HEK293 (cell line): Measurements from ENCODE around the gene PPP4R2.

ENCODE experiments used
- CTCF ChIA-PET: fragments of 350-600 bp; formaldehyde crosslinking; extraction: SDS; loops from one replicate; lab custom pipeline; 2021; ENCODE audit warnings: antibody characterized with exemption; lab: Yijun Ruan, JAX
- POLR2A ChIA-PET: fragments of 300-600 bp; formaldehyde crosslinking; extraction: SDS; loops from one replicate; lab custom pipeline; 2020; ENCODE audit warnings: antibody characterized with exemption, inconsistent platforms; lab: Yijun Ruan, JAX
- H3K27ac ChIP-seq: fragments of 200-500 bp; sonication (Bioruptor generic); 2 replicates; pipeline ENCODE4 v1.5.1; 2014; ENCODE audit warnings: low read depth, low read length, control low read depth, inconsistent platforms; ENCODE audit errors: extremely low read depth
- H3K36me3 ChIP-seq, 2 experiments: fragments of 200-500 bp in 1 of 2; sonication (Bioruptor generic) in 1 of 2; 1 replicate in 1 of 2; 2 replicates in 1 of 2; pipeline ENCODE4 v1.5.1; 2014 to 2017; ENCODE audit warnings: inconsistent platforms in 2 of 2, low read length in 2 of 2; ENCODE audit not compliant: control insufficient read depth in 2 of 2, insufficient read depth in 1 of 2
- H3K4me1 ChIP-seq: fragments of 200-500 bp; sonication (Bioruptor generic); 2 replicates; pipeline ENCODE4 v1.5.1; 2014; ENCODE audit warnings: mild to moderate bottlenecking, low read length, inconsistent platforms; ENCODE audit not compliant: control insufficient read depth, insufficient read depth
- H3K4me3 ChIP-seq: 2 replicates; pipeline ENCODE4 v1.5.1; 2011; ENCODE audit warnings: low read depth, mild to moderate bottlenecking, control low read depth, low read length, moderate library complexity
- H3K9me3 ChIP-seq: fragments of 200-500 bp; sonication (Bioruptor generic); 2 replicates; pipeline ENCODE4 v1.5.1; 2014; ENCODE audit warnings: low read depth, low read length, inconsistent platforms; ENCODE audit not compliant: control insufficient read depth, insufficient read depth
- PRDM6 ChIP-seq: fragments of 450-650 bp; formaldehyde crosslinking; IDR thresholded peaks from 2 replicates; pipeline ENCODE4 v1.5.1; 2017; ENCODE audit warnings: missing biosample characterization, missing genetic modification characterization
- SETDB1 ChIP-seq: IDR thresholded peaks from one replicate; pipeline ENCODE4 v1.6.1; 2017; ENCODE audit warnings: mild to moderate bottlenecking, low read length, moderate library complexity, mixed read lengths; ENCODE audit not compliant: insufficient read length
- SP7 ChIP-seq: fragments of 450-650 bp; formaldehyde crosslinking; IDR thresholded peaks from 2 replicates; pipeline ENCODE4 v1.5.1; 2016; ENCODE audit warnings: missing biosample characterization, missing genetic modification characterization
- ZIC2 ChIP-seq: fragments of 450-650 bp; formaldehyde crosslinking; IDR thresholded peaks from 2 replicates; pipeline ENCODE4 v1.5.1; 2016; ENCODE audit warnings: missing biosample characterization, missing genetic modification characterization
- ZNF221 ChIP-seq: fragments of 450-650 bp; formaldehyde crosslinking; IDR thresholded peaks from 2 replicates; pipeline ENCODE4 v1.5.1; 2017; ENCODE audit warnings: missing biosample characterization, missing genetic modification characterization, borderline replicate concordance
- ZNF548 ChIP-seq: fragments of 450-650 bp; formaldehyde crosslinking; IDR thresholded peaks from 2 replicates; pipeline ENCODE4 v1.5.1; 2016; ENCODE audit warnings: missing biosample characterization, missing genetic modification characterization
- ZNF621 ChIP-seq: fragments of 450-650 bp; formaldehyde crosslinking; IDR thresholded peaks from 2 replicates; pipeline ENCODE4 v1.5.1; 2017; ENCODE audit warnings: missing biosample characterization, missing genetic modification characterization
- ZNF660 ChIP-seq: fragments of 450-650 bp; IDR thresholded peaks from 2 replicates; pipeline ENCODE4 v1.5.1; 2018; ENCODE audit warnings: missing biosample characterization, mild to moderate bottlenecking, missing genetic modification characterization
- ZSCAN30 ChIP-seq: fragments of 450-650 bp; IDR thresholded peaks from 2 replicates; pipeline ENCODE4 v1.5.1; 2018; ENCODE audit warnings: missing biosample characterization, mild to moderate bottlenecking, missing genetic modification characterization, moderate library complexity
- TF ChIP-seq, protein P1 (sequence below): fragments of 450-650 bp; formaldehyde crosslinking; conservative IDR thresholded peaks from 2 replicates; pipeline ENCODE4 v1.5.1; 2016; ENCODE audit warnings: low read depth, missing biosample characterization, missing genetic modification characterization
- TF ChIP-seq, protein P2 (sequence below): fragments of 450-650 bp; formaldehyde crosslinking; IDR thresholded peaks from 2 replicates; pipeline ENCODE4 v1.5.1; 2017; ENCODE audit warnings: missing biosample characterization, mild to moderate bottlenecking, missing genetic modification characterization, moderate library complexity

PPP4R2 gene

DNA sequence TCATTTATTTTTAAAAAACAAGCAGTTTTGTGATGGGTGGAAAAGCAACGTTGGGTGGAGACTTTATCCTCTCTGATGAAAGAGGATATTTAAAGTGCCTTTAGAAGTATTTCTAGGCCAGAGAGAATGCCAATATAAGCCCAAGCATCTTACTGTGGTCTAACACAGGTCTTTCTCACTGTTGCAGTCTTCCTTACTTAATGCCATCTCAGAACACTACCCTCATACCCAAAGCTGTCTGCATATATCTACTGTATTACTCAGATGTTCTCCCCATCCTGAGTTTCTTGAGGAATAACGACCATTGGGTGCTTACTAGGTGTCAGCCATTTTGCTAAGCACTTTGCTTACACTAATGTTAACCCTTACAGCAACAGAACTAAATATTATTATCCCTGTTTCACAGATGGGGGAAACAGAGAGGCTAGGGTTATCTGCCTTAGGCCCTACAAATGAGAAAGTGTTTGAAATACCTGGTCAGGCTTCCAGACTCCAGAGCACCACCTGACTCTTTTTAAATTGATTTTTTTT lies 35.0 kb downstream of the PPP4R2 start (continued):
- TF ChIP-seq ZNF548 (tag by site-specific recombination) (no peak), ZNF660 (tag by site-specific recombination) (no peak)

GRCh38 chr3:73036694-73037591 lies 40.3 kb downstream of the PPP4R2 start:
- POLR2A ChIA-PET, result no interaction called here
- Histone ChIP-seq H3K4me3 (no peak overlapping the region), H3K9me3 (no peaks in the 10 kb centered on the region)
- TF ChIP-seq SP7, result peak; percentile 13; the same call in 1 of the 2 replicates
- TF ChIP-seq ZIC2 (tag by site-specific recombination), result 0 out of 2 replicates have a peak, but pooled peaks have one; percentile 9
- TF ChIP-seq ZSCAN30 (tag by site-specific recombination), result peak; percentile 42; the same call in 1 of the 2 replicates
- TF ChIP-seq SETDB1, result no peak
- TF ChIP-seq, all 188 proteins: peak for 3
- CTCF ChIA-PET, result interaction anchor here (0.6 kb wide), 2 partner anchors 547 to 1172 kb away, joined by 3 read pairs; no protein-coding TSS in a partner anchor
- Histone ChIP-seq H3K27ac (no peak overlapping the region), H3K36me3 (no peaks in the 10 kb centered on the region), H3K4me1 (peaks cover 20% of the 10 kb centered on the region)

DNA sequence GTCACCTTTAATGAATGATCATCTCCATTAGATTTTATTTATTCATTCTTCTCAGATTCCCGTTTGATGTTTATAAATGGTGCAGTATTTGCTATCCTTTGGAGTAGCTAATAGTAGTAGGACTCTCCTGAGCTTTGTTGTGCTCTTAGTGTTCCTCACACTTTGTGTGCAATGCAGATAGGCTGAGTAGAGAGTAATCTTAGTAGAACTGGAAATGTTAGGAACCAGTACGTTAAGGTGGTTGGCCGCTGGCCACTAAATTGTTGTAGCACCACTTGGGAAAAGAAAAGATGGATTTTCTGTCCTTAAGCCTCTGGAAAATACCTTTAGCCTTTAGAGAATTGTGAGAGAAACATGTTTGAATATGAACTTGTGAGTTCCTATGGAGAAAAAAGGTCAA lies 44.9 kb downstream of the PPP4R2 start:
- TF ChIP-seq, protein P1, sequence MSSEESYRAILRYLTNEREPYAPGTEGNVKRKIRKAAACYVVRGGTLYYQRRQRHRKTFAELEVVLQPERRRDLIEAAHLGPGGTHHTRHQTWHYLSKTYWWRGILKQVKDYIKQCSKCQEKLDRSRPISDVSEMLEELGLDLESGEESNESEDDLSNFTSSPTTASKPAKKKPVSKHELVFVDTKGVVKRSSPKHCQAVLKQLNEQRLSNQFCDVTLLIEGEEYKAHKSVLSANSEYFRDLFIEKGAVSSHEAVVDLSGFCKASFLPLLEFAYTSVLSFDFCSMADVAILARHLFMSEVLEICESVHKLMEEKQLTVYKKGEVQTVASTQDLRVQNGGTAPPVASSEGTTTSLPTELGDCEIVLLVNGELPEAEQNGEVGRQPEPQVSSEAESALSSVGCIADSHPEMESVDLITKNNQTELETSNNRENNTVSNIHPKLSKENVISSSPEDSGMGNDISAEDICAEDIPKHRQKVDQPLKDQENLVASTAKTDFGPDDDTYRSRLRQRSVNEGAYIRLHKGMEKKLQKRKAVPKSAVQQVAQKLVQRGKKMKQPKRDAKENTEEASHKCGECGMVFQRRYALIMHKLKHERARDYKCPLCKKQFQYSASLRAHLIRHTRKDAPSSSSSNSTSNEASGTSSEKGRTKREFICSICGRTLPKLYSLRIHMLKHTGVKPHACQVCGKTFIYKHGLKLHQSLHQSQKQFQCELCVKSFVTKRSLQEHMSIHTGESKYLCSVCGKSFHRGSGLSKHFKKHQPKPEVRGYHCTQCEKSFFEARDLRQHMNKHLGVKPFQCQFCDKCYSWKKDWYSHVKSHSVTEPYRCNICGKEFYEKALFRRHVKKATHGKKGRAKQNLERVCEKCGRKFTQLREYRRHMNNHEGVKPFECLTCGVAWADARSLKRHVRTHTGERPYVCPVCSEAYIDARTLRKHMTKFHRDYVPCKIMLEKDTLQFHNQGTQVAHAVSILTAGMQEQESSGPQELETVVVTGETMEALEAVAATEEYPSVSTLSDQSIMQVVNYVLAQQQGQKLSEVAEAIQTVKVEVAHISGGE (tag by site-specific recombination), result no peak
- TF ChIP-seq ZNF548 (tag by site-specific recombination) (no peak), ZNF221 (tag by site-specific recombination) (no peak), PRDM6 (tag by site-specific recombination) (0 out of 2 replicates have a peak, but pooled peaks have one; percentile 21)
- TF ChIP-seq, protein P2, sequence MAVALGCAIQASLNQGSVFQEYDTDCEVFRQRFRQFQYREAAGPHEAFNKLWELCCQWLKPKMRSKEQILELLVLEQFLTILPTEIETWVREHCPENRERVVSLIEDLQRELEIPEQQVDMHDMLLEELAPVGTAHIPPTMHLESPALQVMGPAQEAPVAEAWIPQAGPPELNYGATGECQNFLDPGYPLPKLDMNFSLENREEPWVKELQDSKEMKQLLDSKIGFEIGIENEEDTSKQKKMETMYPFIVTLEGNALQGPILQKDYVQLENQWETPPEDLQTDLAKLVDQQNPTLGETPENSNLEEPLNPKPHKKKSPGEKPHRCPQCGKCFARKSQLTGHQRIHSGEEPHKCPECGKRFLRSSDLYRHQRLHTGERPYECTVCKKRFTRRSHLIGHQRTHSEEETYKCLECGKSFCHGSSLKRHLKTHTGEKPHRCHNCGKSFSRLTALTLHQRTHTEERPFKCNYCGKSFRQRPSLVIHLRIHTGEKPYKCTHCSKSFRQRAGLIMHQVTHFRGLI (tag by site-specific recombination), result peak; percentile 96
- no peaks in the 10 kb centered on the region for H3K9me3 ChIP-seq
- no peak overlapping the region for H3K27ac ChIP-seq
- ChIA-PET CTCF (no interaction called here), POLR2A (no interaction called here)
- no peaks in the 10 kb centered on the region for H3K36me3 ChIP-seq
- no peak overlapping the region for H3K4me3 ChIP-seq
- H3K4me1 ChIP-seq, result peaks cover 20% of the 10 kb centered on the region

- Histone ChIP-seq H3K4me1 (peaks cover 8% of the 10 kb centered on the region), H3K36me3 (peaks cover 0 to 7% of the 10 kb centered on the region in 2 experiments; a peak in 2 of 3 replicates), H3K9me3 (no peaks in the 10 kb centered on the region), H3K27ac (no peak overlapping the region), H3K4me3 (no peak overlapping the region)
- POLR2A ChIA-PET, result no interaction called here
- CTCF ChIA-PET, result interaction anchor here (1.0 kb wide), 1 partner anchor 13 kb away, joined by 3 read pairs; no protein-coding TSS in a partner anchor
- TF ChIP-seq ZNF621 (tag by site-specific recombination), result no peak
Observed at GRCh38 chr3:73043414-73043813, 46.8 kb downstream of the PPP4R2 start.
